Stimulated activated effector memory CD8-positive, alpha-beta T cell treated with anti-CD3 and anti-CD28 coated beads, Interleukin-12 subunit alpha, Interleukin-12 subunit beta, amount 100 ng/mL, for 72 hours (primary cell): ENCODE results near the gene ZCRB1.
"Not testable (repeated sequence)": the region's sequence is repeated elsewhere in the genome, so short reads cannot be mapped to it uniquely, and the experiment has no call there.

ENCODE experiments used
- ATAC-seq: fragments of 150-1000 bp; cut with Tn5 transposase; 2 replicates; pipeline ENCODE4 v1.10.0; 2021
- DNase-seq, 2 donors: peaks; one replicate each; pipeline ENCODE4 v3.0.0; 2021 to 2022; ENCODE audit warnings: low spot score in 2 of 2
- H3K27ac Mint-ChIP-seq: one replicate; pipeline ENCODE4 v1.8.0; 2022; ENCODE audit warnings: mild to moderate bottlenecking, mixed read lengths
- H3K36me3 Mint-ChIP-seq: one replicate; pipeline ENCODE4 v1.8.0; 2022; ENCODE audit warnings: mild to moderate bottlenecking, mixed read lengths
- H3K4me1 Mint-ChIP-seq: one replicate; pipeline ENCODE4 v1.8.0; 2022; ENCODE audit warnings: mixed read lengths
- H3K4me3 Mint-ChIP-seq: one replicate; pipeline ENCODE4 v1.8.0; 2022; ENCODE audit warnings: mild to moderate bottlenecking, mixed read lengths
- H3K9me3 Mint-ChIP-seq: one replicate; pipeline ENCODE4 v1.8.0; 2022; ENCODE audit warnings: mixed read lengths

The ZCRB1 gene

DNA sequence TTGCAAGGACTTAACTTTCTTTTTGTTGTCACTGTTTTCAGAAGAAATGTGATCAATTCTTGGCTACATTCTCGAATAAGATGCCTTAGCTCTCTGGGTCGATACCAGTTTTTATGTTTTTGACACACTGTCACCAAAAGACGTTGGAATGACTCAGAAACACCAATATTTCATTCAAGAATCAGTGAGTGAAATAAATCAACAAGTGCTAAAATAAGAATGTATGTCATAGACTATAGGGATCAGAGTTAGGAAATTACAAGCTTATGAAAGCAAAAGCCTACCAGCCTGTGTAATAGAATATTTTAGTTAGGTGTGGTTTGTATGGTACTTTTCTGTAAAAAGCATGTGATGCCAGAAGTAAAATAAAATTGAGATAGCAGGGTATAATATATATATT, 17.8 kb upstream of the ZCRB1 start:
- DNase-seq: no peak
- no peaks in the 10 kb centered on the region for H3K9me3 Mint-ChIP-seq
- peaks cover 24% of the 10 kb centered on the region for H3K4me1 Mint-ChIP-seq
- peaks cover 62% of the 10 kb centered on the region for H3K36me3 Mint-ChIP-seq
- H3K27ac Mint-ChIP-seq: peak overlapping the region; percentile 12
- peak; percentile 88 for ATAC-seq
- no peak overlapping the region for H3K4me3 Mint-ChIP-seq

GRCh38 chr12:42342028-42342427, 16.1 kb upstream of the ZCRB1 start:
- Mint-ChIP-seq H3K4me1 (peaks cover 31% of the 10 kb centered on the region), H3K27ac (no peak overlapping the region), H3K4me3 (no peak overlapping the region), H3K9me3 (no peaks in the 10 kb centered on the region), H3K36me3 (peaks cover 66% of the 10 kb centered on the region)
- DNase-seq (no peak), ATAC-seq (no peak)

DNA sequence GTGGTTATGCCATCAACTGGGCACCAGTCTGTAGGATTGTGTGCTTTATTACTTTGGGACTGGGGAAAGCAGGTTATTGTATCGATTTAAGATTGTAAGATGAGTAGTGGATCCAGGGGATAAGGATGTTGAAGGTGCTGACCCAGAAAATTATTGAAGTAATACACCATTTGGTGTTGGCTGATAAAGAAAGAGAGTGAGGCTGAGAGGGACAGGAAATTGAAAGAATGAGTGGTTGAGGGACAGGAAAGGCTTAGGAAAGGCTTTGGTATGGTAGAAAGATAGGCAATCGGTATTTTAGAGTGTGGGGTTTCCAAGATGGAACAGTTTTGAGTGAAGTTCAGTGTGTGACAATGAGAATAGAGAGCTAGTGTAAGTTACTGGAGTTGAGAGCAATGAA, 12.4 kb upstream of the ZCRB1 start:
- Mint-ChIP-seq H3K27ac (no peak overlapping the region), H3K9me3 (no peaks in the 10 kb centered on the region), H3K36me3 (peaks cover 73% of the 10 kb centered on the region), H3K4me3 (no peak overlapping the region), H3K4me1 (peaks cover 34% of the 10 kb centered on the region)
- DNase-seq: no peak
- no peak for ATAC-seq

- DNase-seq: no peak
- H3K4me3 Mint-ChIP-seq: no peak overlapping the region
- H3K36me3 Mint-ChIP-seq: peaks cover 56% of the 10 kb centered on the region
- H3K27ac Mint-ChIP-seq: no peak overlapping the region
- no peaks in the 10 kb centered on the region for H3K9me3 Mint-ChIP-seq
- H3K4me1 Mint-ChIP-seq: peaks cover 41% of the 10 kb centered on the region
- ATAC-seq: no peak
These were observed 10.4 kb upstream of the ZCRB1 start for GRCh38 chr12:42336286-42336685.

GRCh38 chr12:42332301-42333285, 6.7 kb upstream of the ZCRB1 start:
- no peak overlapping the region for H3K4me3 Mint-ChIP-seq
- no peaks in the 10 kb centered on the region for H3K9me3 Mint-ChIP-seq
- peaks cover 47% of the 10 kb centered on the region for H3K36me3 Mint-ChIP-seq
- DNase-seq (no peak), ATAC-seq (peak; percentile 53)
- H3K4me1 Mint-ChIP-seq: peaks cover 55% of the 10 kb centered on the region
- H3K27ac Mint-ChIP-seq: no peak overlapping the region

DNA sequence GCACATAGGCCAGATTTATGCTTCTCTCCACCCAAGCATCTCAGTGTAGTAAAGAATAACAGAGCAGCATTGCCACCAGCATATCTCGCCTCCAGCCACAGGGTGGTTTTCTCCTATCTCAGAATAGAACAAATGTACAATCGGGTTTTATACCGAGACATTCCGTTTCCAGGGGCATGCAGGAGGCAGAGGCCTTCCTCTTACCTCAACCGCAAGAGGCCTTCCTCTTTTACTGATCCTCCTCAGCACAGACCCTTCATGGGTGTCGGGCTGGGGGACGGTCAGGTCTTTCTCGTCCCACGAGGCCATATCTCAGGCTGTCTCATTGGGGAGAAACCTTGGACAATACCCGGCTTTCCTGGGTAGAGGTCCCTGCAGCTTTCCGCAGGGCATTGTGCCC, 4.2 kb upstream of the ZCRB1 start:
- not testable (repeated sequence) for ATAC-seq, DNase-seq, H3K9me3 Mint-ChIP-seq, H3K4me3 Mint-ChIP-seq
- Mint-ChIP-seq H3K27ac (peak overlapping the region; percentile 53), H3K4me1 (peaks cover 70% of the 10 kb centered on the region), H3K36me3 (peaks cover 37% of the 10 kb centered on the region)

DNA sequence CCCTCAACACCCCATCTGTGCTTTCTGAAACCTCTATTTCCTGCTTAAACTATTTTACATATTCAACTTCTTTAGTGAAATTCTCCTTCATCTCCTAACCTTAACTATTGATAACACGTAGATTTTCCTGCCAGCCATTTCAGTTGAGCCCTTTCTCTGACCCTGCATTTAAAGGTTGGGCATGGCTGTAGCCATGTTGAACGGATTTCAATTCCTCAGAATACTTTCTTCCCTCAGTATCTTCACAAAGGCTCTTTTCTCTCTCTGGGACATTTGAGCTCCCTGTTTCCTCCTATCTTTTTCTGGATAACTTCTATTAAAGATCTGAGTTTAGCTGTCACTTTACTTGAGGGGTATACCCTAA, 1.3 kb upstream of the ZCRB1 start:
- peak overlapping the region; percentile 98 for H3K4me3 Mint-ChIP-seq
- ATAC-seq (no peak), DNase-seq (no peak)
- H3K4me1 Mint-ChIP-seq: peaks cover 55% of the 10 kb centered on the region
- peak overlapping the region; percentile 98 for H3K27ac Mint-ChIP-seq
- H3K36me3 Mint-ChIP-seq: peaks cover 41% of the 10 kb centered on the region
- no peaks in the 10 kb centered on the region for H3K9me3 Mint-ChIP-seq

DNA sequence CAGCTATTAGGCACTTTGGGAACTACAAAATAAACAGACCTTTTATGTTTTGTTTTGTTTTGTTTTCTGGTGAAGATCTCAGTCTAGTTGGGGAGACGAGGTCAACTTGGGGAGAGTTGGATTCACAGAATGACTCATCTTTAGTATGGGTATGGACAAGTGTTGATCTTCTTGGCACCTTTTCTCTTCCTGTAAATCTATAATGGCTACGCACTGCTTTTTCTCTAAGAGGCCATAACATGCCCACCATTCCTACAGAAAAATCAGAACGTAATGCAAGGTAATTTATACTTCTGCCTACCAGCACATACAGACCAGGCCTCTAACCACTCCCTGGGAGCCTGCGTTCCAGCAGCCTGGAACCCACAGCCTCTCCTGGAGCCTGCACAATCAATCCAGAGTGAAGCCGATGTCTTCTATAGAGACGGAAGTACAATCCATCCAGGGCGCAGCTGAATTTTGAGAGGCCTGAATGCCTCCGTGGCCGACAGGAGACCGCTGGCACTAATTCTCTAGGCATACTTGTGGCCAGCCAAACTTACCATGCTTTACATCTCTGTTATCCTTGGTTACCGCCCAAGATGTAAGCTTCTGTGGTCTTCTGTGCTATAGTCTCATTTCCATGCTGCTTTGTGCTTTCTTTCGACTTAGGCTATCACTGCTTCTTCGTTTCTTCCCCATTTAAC, 790 bp upstream of the ZCRB1 start:
- Mint-ChIP-seq H3K4me1 (peaks cover 50% of the 10 kb centered on the region), H3K9me3 (no peaks in the 10 kb centered on the region), H3K36me3 (peaks cover 46% of the 10 kb centered on the region), H3K27ac (peak overlapping the region; percentile 98), H3K4me3 (peak overlapping the region; percentile 98)
- ATAC-seq (peak; percentile 56), DNase-seq (no peak)

DNA sequence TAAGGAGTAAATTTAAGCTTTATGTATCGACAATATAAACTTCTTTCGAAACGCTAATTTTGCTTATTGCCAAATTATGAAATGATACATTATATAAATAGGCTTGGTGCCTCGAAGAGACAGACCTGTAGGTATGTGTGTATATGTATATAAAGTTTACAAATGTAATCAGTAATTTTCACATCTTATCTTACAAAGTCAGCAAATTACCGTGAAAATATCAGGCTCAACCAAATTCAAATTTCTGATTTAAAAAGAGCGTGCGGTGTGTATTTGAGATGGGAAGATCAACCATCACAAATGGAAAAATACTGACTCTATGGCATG, 605 bp downstream of the ZCRB1 start:
- Mint-ChIP-seq H3K36me3 (peaks cover 56% of the 10 kb centered on the region), H3K27ac (peak overlapping the region; percentile 98), H3K4me3 (peak overlapping the region; percentile 98), H3K4me1 (peaks cover 36% of the 10 kb centered on the region), H3K9me3 (no peaks in the 10 kb centered on the region)
- DNase-seq (no peak), ATAC-seq (no peak)

DNA sequence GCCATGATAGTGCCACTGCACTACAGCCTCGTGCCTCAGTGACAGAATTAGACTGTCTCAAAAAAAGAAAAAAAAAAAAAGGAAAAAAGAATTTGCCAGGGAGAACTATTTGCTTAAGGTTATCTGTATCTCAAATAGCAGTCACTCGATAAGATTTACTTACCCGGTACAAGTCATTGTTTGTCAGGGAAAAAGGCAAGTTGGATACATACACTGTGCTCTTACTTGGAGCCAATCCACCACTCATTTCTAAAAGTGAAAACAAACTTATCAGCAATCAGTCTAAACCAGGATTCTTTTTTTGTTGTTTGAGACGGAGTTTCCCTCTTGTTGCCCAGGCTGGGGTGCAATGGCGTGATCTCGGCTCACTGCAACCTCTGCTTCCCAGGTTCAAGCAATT, 2.0 kb downstream of the ZCRB1 start:
- DNase-seq (no peak), ATAC-seq (no peak)
- H3K4me1 Mint-ChIP-seq: peaks cover 26% of the 10 kb centered on the region
- peaks cover 49% of the 10 kb centered on the region for H3K36me3 Mint-ChIP-seq
- no peak overlapping the region for H3K27ac Mint-ChIP-seq
- no peaks in the 10 kb centered on the region for H3K9me3 Mint-ChIP-seq
- no peak overlapping the region for H3K4me3 Mint-ChIP-seq

DNA sequence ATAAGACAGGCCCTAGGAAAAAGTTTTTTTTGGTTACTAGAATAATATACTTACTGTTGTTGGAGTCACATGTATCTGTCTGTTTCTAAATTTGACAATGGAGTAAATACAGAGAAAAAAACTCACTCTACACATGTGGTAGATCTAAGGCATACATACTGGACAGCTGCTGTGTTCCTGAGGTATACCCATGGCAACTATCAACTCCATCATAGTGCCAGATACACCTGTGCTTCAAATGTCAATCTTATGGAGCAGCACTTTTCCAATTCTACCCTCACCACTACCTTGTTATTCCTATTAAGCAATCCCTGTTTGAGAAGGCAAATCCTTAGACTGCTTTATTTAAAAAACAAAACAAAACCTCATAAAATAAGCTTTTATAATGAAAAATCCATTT, 3.3 kb downstream of the ZCRB1 start:
- Mint-ChIP-seq H3K36me3 (peaks cover 51% of the 10 kb centered on the region), H3K4me3 (no peak overlapping the region), H3K4me1 (peaks cover 18% of the 10 kb centered on the region), H3K9me3 (no peaks in the 10 kb centered on the region), H3K27ac (peak overlapping the region; percentile 17)
- DNase-seq (no peak), ATAC-seq (no peak)

DNA sequence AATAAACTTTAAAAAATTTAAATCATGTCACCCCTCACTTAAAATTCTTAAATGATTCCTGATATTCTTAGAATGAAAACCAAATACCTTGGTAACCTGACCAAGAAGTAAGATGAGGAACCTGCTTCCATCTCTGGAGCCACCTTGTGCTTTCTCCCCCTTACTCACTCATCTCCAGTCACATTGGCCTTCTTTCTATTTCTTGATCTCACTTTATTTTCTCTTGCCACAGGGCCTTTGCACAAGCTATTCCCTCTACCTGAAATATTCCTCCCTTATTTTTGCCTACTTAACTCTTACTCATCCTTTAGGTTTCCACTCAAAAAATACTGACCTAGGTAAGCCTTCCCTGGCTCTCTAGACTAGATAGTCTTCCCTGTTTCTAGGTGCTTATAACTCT, 5.1 kb downstream of the ZCRB1 start:
- Mint-ChIP-seq H3K9me3 (no peaks in the 10 kb centered on the region), H3K27ac (no peak overlapping the region), H3K4me1 (peaks cover 8% of the 10 kb centered on the region), H3K36me3 (peaks cover 62% of the 10 kb centered on the region), H3K4me3 (no peak overlapping the region)
- ATAC-seq: no peak
- no peak for DNase-seq

- DNase-seq: no peak
- ATAC-seq: no peak
- H3K4me3 Mint-ChIP-seq: no peak overlapping the region
- H3K9me3 Mint-ChIP-seq: no peaks in the 10 kb centered on the region
- H3K36me3 Mint-ChIP-seq: peaks cover 65% of the 10 kb centered on the region
- no peak overlapping the region for H3K27ac Mint-ChIP-seq
- no peaks in the 10 kb centered on the region for H3K4me1 Mint-ChIP-seq
These were observed 10.8 kb downstream of the ZCRB1 start for GRCh38 chr12:42315108-42315507.

DNA sequence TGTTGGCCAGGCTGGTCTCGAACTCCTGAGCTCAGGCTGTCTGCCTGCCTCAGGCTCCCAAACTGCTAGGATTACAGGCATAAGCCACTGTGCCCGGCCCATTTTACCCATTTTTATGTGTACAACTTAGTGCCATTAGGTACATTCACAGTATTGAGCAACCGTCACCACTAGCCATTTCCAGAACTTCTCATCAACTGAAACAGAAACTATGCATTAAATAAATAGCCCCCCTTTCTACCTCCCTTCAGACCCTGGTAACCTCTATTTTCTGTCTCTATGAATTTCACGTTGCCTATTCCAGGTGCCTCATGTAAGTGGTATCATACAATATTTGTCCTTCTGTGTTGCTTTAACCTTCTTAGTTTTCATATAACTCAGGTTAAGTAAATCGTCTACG, 15.9 kb downstream of the ZCRB1 start:
- DNase-seq (no peak), ATAC-seq (no peak)
- no peak overlapping the region for H3K4me3 Mint-ChIP-seq
- H3K27ac Mint-ChIP-seq: no peak overlapping the region
- H3K36me3 Mint-ChIP-seq: peaks cover 36% of the 10 kb centered on the region
- H3K9me3 Mint-ChIP-seq: no peaks in the 10 kb centered on the region
- H3K4me1 Mint-ChIP-seq: no peaks in the 10 kb centered on the region

- ATAC-seq (peak; percentile 51), DNase-seq (no peak)
- H3K36me3 Mint-ChIP-seq: peaks cover 20% of the 10 kb centered on the region
- H3K27ac Mint-ChIP-seq: no peak overlapping the region
- H3K4me3 Mint-ChIP-seq: no peak overlapping the region
- H3K4me1 Mint-ChIP-seq: no peaks in the 10 kb centered on the region
- H3K9me3 Mint-ChIP-seq: no peaks in the 10 kb centered on the region
These were observed 17.5 kb downstream of the ZCRB1 start for GRCh38 chr12:42308390-42308789.

DNA sequence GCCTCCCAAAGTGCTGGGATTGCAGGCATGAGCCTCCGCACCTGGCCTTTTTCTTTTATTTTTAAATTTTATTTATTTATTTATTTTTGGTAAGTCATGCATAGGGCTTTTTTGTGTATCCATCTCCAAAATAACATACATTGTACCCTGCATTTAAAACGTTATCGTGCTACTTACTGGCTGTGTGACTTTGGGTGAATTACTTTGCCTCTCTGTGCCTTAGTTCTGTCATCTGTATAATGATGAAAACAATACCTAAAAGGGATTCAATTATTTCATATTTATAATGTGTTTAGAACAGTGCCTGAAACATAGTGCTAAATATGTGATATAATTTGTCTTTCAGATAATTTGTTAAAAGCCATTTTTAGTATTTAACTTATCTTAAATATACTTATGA, 19.6 kb downstream of the ZCRB1 start:
- peaks cover under 1% of the 10 kb centered on the region for H3K36me3 Mint-ChIP-seq
- DNase-seq: no peak
- no peak overlapping the region for H3K4me3 Mint-ChIP-seq
- no peak for ATAC-seq
- H3K27ac Mint-ChIP-seq: no peak overlapping the region
- no peaks in the 10 kb centered on the region for H3K4me1 Mint-ChIP-seq
- no peaks in the 10 kb centered on the region for H3K9me3 Mint-ChIP-seq
